NCI-H2081 (cell line): Measurements from ENCODE around the gene METTL25B.

ENCODE experiments used
- DNase-seq, 2 experiments: peaks; one replicate each; lab custom pipeline; 2025; lab: John Stamatoyannopoulos, UW

The METTL25B gene

GRCh38 chr1:156768610-156769295, 40.5 kb downstream of the METTL25B start:
- no peak for DNase-seq

GRCh38 chr1:156772222-156772621, 44.0 kb downstream of the METTL25B start:
- no peak for DNase-seq

GRCh38 chr1:156772728-156773497, 44.6 kb downstream of the METTL25B start:
- DNase-seq: no peak

- DNase-seq: no peak
Measured at GRCh38 chr1:156773607-156774006, 45.3 kb downstream of the METTL25B start.

- DNase-seq: no peak
Measured at GRCh38 chr1:156775799-156776198, 47.5 kb downstream of the METTL25B start.

- DNase-seq: no peak
Measured at GRCh38 chr1:156776942-156777341, 48.7 kb downstream of the METTL25B start.

- DNase-seq: no peak
Measured at GRCh38 chr1:156777573-156777972, 49.3 kb downstream of the METTL25B start.

GRCh38 chr1:156781585-156782186, 53.4 kb downstream of the METTL25B start:
- no peak for DNase-seq

- DNase-seq: no peak
Measured at GRCh38 chr1:156785458-156785857, 57.2 kb downstream of the METTL25B start.
